ENCODE results near the gene ELOVL1.

- peak in 1 of 2 donors; percentile 22 for TF ChIP-seq RAD21 (IDR thresholded peaks at IDR 0.05)
- TF ChIP-seq REST (IDR thresholded peaks at IDR 0.05), result no peak
- no peak for TF ChIP-seq CTCF (IDR thresholded peaks at IDR 0.05; ENCODE audit: low read depth, low read length, missing input control)
- no peak for TF ChIP-seq MAX (IDR thresholded peaks at IDR 0.05)
These were observed 5.5 kb upstream of the ELOVL1 start for GRCh38 chr1:43373066-43373940.
